Loucy (cell line): ENCODE results near the gene CDC73.
A peak's percentile ranks its signal among the peaks of the same experiment; 100 is the strongest.

Source experiments
- H2AFZ ChIP-seq: fragments of 200-600 bp; sonication (generic); 2 replicates; pipeline ENCODE4 v1.6.0; 2016; ENCODE audit warnings: antibody characterized with exemption, mild to moderate bottlenecking, low read length, moderate library complexity
- H3F3A ChIP-seq: fragments of 200-600 bp; 2 replicates; pipeline ENCODE4 v1.6.0; 2016; ENCODE audit warnings: antibody characterized with exemption, low read depth, mild to moderate bottlenecking
- H3K27me3 ChIP-seq: fragments of 200-600 bp; sonication (generic); 2 replicates; pipeline ENCODE4 v1.6.1; 2014; ENCODE audit warnings: low read length, mild to moderate bottlenecking; ENCODE audit not compliant: insufficient read depth, poor library complexity, severe bottlenecking
- H3K36me3 ChIP-seq: fragments of 200-600 bp; sonication (generic); 2 replicates; pipeline ENCODE4 v1.6.1; 2016; ENCODE audit warnings: low read length; ENCODE audit not compliant: insufficient read depth
- H3K4me1 ChIP-seq: fragments of 200-600 bp; sonication (generic); 2 replicates; pipeline ENCODE4 v1.5.1; 2014; ENCODE audit warnings: low read length, mild to moderate bottlenecking; ENCODE audit not compliant: insufficient read depth, poor library complexity, severe bottlenecking
- H3K4me2 ChIP-seq: fragments of 200-600 bp; sonication (generic); 2 replicates; pipeline ENCODE4 v1.6.0; 2014; ENCODE audit warnings: antibody characterized with exemption, low read length, low read depth, mild to moderate bottlenecking; ENCODE audit not compliant: poor library complexity, severe bottlenecking
- H3K4me3 ChIP-seq: fragments of 200-600 bp; sonication (generic); 2 replicates; pipeline ENCODE4 v1.5.1; 2014; ENCODE audit warnings: low read length, mild to moderate bottlenecking, mixed read lengths; ENCODE audit not compliant: poor library complexity, severe bottlenecking
- H3K79me2 ChIP-seq: fragments of 200-600 bp; sonication (generic); 2 replicates; pipeline ENCODE4 v1.6.1; 2014; ENCODE audit warnings: low read length; ENCODE audit not compliant: insufficient read depth
- H3K9ac ChIP-seq: fragments of 200-600 bp; sonication (generic); 2 replicates; pipeline ENCODE4 v1.6.0; 2014; ENCODE audit warnings: mild to moderate bottlenecking, low read depth, low read length, moderate library complexity; ENCODE audit not compliant: poor library complexity, severe bottlenecking
- H3K9me2 ChIP-seq: fragments of 200-600 bp; sonication (generic); replicated peaks from 2 replicates; pipeline ENCODE4 v1.6.1; 2016; ENCODE audit warnings: low read depth, low read length, mixed read lengths
- H3K9me3 ChIP-seq: fragments of 200-600 bp; sonication (generic); 2 replicates; pipeline ENCODE4 v1.6.1; 2014; ENCODE audit warnings: mild to moderate bottlenecking, antibody characterized with exemption, low read length, low read depth; ENCODE audit not compliant: insufficient read depth
- H4K20me1 ChIP-seq: fragments of 200-600 bp; sonication (generic); 2 replicates; pipeline ENCODE4 v1.6.0; 2014; ENCODE audit warnings: antibody characterized with exemption, low read length, mild to moderate bottlenecking; ENCODE audit not compliant: insufficient read depth, poor library complexity, severe bottlenecking
- EZH2phosphoT487 ChIP-seq: fragments of 200-600 bp; IDR thresholded peaks from 2 replicates; pipeline ENCODE4 v1.6.1; 2018; ENCODE audit warnings: antibody characterized with exemption, mild to moderate bottlenecking, moderate library complexity, borderline replicate concordance
- TF ChIP-seq, protein P1 (sequence below): fragments of 200-600 bp; sonication (generic); conservative IDR thresholded peaks from 2 replicates; pipeline ENCODE4 v1.5.1; 2014; ENCODE audit warnings: mild to moderate bottlenecking, antibody characterized with exemption, low read length

Gene CDC73

DNA sequence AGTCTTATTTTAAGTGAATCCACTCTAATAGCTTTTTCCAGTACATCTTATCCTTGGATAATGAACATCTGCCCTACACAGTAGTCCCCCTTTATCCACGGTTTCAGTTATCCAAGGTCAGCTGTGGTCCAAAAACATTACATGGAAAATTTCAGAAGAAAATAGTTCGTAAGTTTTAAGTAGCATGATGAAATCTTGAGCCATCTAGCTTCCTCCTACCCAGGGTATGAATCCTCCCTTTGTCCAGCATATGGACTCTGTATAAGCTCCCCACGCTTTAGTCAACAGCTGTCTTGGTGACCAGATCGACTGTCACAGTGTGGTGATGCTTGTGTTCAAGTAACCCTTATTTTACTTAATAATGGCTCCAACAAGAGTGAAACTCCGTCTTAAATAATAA lies 19.2 kb upstream of the CDC73 start:
- Histone ChIP-seq H3F3A (no peaks in the 10 kb centered on the region), H3K9ac (no peak overlapping the region), H3K9me2 (no peaks in the 10 kb centered on the region), H3K27me3 (no peaks in the 10 kb centered on the region), H3K36me3 (peaks cover 15% of the 10 kb centered on the region; the same call in 1 of the 2 replicates), H4K20me1 (peaks cover 7% of the 10 kb centered on the region), H3K4me2 (peak overlapping the region; percentile 93), H3K4me3 (no peak overlapping the region), H3K79me2 (peaks cover 32% of the 10 kb centered on the region), H2AFZ (no peak overlapping the region), H3K4me1 (peaks cover 20% of the 10 kb centered on the region), H3K9me3 (no peaks in the 10 kb centered on the region)
- TF ChIP-seq EZH2phosphoT487: no peak
- TF ChIP-seq, protein P1, sequence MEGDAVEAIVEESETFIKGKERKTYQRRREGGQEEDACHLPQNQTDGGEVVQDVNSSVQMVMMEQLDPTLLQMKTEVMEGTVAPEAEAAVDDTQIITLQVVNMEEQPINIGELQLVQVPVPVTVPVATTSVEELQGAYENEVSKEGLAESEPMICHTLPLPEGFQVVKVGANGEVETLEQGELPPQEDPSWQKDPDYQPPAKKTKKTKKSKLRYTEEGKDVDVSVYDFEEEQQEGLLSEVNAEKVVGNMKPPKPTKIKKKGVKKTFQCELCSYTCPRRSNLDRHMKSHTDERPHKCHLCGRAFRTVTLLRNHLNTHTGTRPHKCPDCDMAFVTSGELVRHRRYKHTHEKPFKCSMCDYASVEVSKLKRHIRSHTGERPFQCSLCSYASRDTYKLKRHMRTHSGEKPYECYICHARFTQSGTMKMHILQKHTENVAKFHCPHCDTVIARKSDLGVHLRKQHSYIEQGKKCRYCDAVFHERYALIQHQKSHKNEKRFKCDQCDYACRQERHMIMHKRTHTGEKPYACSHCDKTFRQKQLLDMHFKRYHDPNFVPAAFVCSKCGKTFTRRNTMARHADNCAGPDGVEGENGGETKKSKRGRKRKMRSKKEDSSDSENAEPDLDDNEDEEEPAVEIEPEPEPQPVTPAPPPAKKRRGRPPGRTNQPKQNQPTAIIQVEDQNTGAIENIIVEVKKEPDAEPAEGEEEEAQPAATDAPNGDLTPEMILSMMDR: no peak

- TF ChIP-seq, protein P1: no peak
- no peak for TF ChIP-seq EZH2phosphoT487
- peak overlapping the region; percentile 93 for H3K4me2 ChIP-seq
- peak overlapping the region; percentile 92 for H2AFZ ChIP-seq
- H3K4me1 ChIP-seq: peaks cover 20% of the 10 kb centered on the region
- H3K9me2 ChIP-seq: no peaks in the 10 kb centered on the region
- peaks cover 7% of the 10 kb centered on the region for H4K20me1 ChIP-seq
- peak overlapping the region; percentile 88 for H3K4me3 ChIP-seq
- H3K79me2 ChIP-seq: peaks cover 32% of the 10 kb centered on the region
- H3K9me3 ChIP-seq: no peaks in the 10 kb centered on the region
- H3K9ac ChIP-seq: peak overlapping the region; percentile 67
- H3F3A ChIP-seq: no peaks in the 10 kb centered on the region
- H3K27me3 ChIP-seq: no peaks in the 10 kb centered on the region
- peaks cover 15% of the 10 kb centered on the region; the same call in 1 of the 2 replicates for H3K36me3 ChIP-seq
Measured at GRCh38 chr1:193103759-193104501, 17.9 kb upstream of the CDC73 start.

DNA sequence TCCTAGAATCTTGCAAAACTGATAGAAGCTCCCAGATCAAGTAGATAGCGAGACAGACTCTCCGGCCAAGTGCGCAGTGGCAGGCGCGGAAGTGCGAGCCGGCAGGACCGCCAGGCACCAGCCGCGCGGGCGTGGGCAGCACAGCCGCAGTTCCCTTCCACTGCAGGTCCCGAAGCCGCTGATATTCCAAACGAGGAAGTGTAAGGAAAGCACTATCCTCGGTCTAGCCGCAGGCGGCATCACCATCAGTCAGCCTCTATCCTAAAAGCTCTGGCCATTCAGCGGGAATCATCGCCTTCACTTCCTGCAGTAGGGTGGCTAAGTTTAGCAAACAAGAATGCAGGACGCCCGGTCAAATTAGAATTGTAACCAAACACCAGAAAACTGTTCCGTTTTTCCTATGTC lies 17.3 kb upstream of the CDC73 start:
- no peaks in the 10 kb centered on the region for H3K9me3 ChIP-seq
- H3K9ac ChIP-seq: peak overlapping the region; percentile 67
- H3K9me2 ChIP-seq: no peaks in the 10 kb centered on the region
- H4K20me1 ChIP-seq: peaks cover 7% of the 10 kb centered on the region
- peaks cover 11% of the 10 kb centered on the region; the same call in 1 of the 2 replicates for H3K36me3 ChIP-seq
- H3K27me3 ChIP-seq: no peaks in the 10 kb centered on the region
- H3K4me2 ChIP-seq: peak overlapping the region; percentile 93
- no peaks in the 10 kb centered on the region for H3F3A ChIP-seq
- peak overlapping the region; percentile 88 for H3K4me3 ChIP-seq
- peaks cover 32% of the 10 kb centered on the region for H3K79me2 ChIP-seq
- H2AFZ ChIP-seq: peak overlapping the region; percentile 92
- H3K4me1 ChIP-seq: peaks cover 20% of the 10 kb centered on the region
- no peak for TF ChIP-seq EZH2phosphoT487
- TF ChIP-seq, protein P1: no peak
